Endothelial cell (in vitro differentiated cells): Measurements from ENCODE around the gene L3MBTL1. TPM values are rescaled to one million over a fixed set of nuclear protein-coding genes. Genes with fewer than 3 reads are reported as not detected.

Experiments used
- DNase-seq: peaks from one replicate; pipeline ENCODE4 v3.0.0; 2021; ENCODE audit warnings: low spot score
- H3K27ac Mint-ChIP-seq: one replicate; pipeline ENCODE4 v1.8.0; 2021; ENCODE audit warnings: mixed read lengths, inconsistent platforms; ENCODE audit not compliant: unreplicated experiment
- H3K27me3 Mint-ChIP-seq: one replicate; pipeline ENCODE4 v1.8.0; 2021; ENCODE audit warnings: mild to moderate bottlenecking, moderate library complexity, mixed read lengths, inconsistent platforms; ENCODE audit not compliant: unreplicated experiment
- H3K36me3 Mint-ChIP-seq: one replicate; pipeline ENCODE4 v1.8.0; 2021; ENCODE audit warnings: mild to moderate bottlenecking, low read depth, mixed read lengths, inconsistent platforms; ENCODE audit not compliant: unreplicated experiment
- H3K4me1 Mint-ChIP-seq: one replicate; pipeline ENCODE4 v1.8.0; 2021; ENCODE audit warnings: mild to moderate bottlenecking, mixed read lengths, inconsistent platforms; ENCODE audit not compliant: unreplicated experiment
- H3K4me3 Mint-ChIP-seq: one replicate; pipeline ENCODE4 v1.8.0; 2021; ENCODE audit warnings: mild to moderate bottlenecking, mixed read lengths, inconsistent platforms; ENCODE audit not compliant: unreplicated experiment
- H3K9me3 Mint-ChIP-seq: one replicate; pipeline ENCODE4 v1.8.0; 2021; ENCODE audit warnings: mixed read lengths, inconsistent platforms; ENCODE audit not compliant: unreplicated experiment
- CTCF ChIP-seq: fragments of 200-600 bp; sonication (generic); IDR thresholded peaks from one replicate; pipeline ENCODE4 v1.5.0; 2021; ENCODE audit warnings: antibody characterized with exemption; ENCODE audit not compliant: unreplicated experiment
- total RNA-seq: library from RNA; stranded (reverse); fragmentation: NEBNext Ultra II Directional; extraction: Animal tissue kit (Norgen Biotek cat#: 25700); gene quantifications from one replicate; pipeline ENCODE4 v1.2.1, GENCODE V29; 2021; ENCODE audit not compliant: unreplicated experiment

L3MBTL1 gene
- total RNA-seq, 1 donor from 2014 or later: 19.8 TPM

DNA sequence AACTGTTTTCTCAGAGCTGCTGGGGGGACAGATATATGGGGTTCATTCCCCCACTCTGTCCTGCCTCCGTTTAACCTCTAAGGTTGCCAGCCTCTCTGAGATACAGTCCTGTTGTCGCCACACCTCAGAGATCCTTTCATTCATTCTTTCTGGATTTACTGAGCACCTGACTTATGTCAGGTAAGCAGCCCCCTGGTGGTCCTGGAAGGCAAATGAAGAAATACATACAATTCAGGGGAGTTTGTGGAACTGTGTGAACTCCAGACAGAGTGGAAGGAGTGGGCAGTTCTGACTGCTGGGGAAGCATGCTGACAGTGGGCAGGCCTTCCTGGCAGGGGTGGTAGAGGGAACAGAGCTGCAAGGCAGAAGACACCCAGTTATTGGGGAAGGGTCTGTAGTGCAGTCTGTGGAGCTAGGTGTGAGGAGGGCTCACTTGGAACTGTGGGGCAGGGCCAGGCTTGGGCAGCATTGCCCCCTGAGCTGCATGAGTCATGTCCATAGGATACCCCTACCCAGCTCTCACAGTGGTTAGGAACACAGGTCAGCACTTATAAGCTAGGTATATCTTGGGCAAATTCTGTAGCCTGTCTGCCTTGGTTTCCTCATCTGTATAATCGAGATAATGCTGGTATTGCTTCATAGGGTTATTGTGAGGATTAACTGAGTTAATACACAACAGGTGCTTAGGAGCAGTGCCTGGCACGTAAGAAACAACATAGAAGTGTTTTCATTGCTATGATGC is 38.5 kb downstream of the L3MBTL1 start:
- Mint-ChIP-seq H3K4me3 (peak overlapping the region; percentile 2), H3K9me3 (peaks cover 7% of the 10 kb centered on the region), H3K36me3 (peaks cover 29% of the 10 kb centered on the region), H3K27me3 (peaks cover 8% of the 10 kb centered on the region), H3K27ac (no peak overlapping the region), H3K4me1 (peaks cover 6% of the 10 kb centered on the region)
- TF ChIP-seq CTCF: no peak
- DNase-seq: no peak

GRCh38 chr20:43548273-43548880 is 40.9 kb downstream of the L3MBTL1 start:
- Mint-ChIP-seq H3K4me3 (peak overlapping the region; percentile 18), H3K36me3 (peaks cover 29% of the 10 kb centered on the region), H3K9me3 (peaks cover 7% of the 10 kb centered on the region), H3K27ac (no peak overlapping the region), H3K27me3 (peaks cover 8% of the 10 kb centered on the region), H3K4me1 (peaks cover 12% of the 10 kb centered on the region)
- no peak for DNase-seq
- no peak for TF ChIP-seq CTCF

GRCh38 chr20:43549416-43550065 is 42.0 kb downstream of the L3MBTL1 start:
- Mint-ChIP-seq H3K9me3 (peaks cover 7% of the 10 kb centered on the region), H3K4me1 (peaks cover 6% of the 10 kb centered on the region), H3K27me3 (peaks cover 8% of the 10 kb centered on the region), H3K36me3 (peaks cover 29% of the 10 kb centered on the region), H3K4me3 (no peak overlapping the region), H3K27ac (no peak overlapping the region)
- TF ChIP-seq CTCF: no peak
- DNase-seq: no peak

DNA sequence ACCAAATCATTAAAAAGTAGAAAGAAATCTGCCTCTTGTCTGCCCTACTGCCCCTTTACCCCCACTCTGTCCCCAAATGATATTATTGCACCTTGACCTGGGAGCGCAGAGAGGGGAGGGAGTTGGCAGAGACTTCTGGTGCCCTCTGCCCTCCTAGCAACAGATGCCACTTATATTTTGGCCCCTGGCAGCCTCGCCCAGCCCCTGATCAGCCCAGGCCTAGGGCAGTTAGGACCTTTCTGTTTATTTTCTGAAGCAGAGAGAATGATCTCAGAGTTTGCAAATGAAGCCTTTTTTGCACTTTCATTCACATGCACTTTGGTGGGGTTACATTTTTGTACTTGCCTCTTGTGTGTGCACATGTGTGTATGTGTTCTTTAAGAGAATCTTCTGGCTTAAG is 43.0 kb downstream of the L3MBTL1 start:
- H3K4me1 Mint-ChIP-seq: peaks cover 6% of the 10 kb centered on the region
- H3K4me3 Mint-ChIP-seq: no peak overlapping the region
- H3K27ac Mint-ChIP-seq: no peak overlapping the region
- no peak for DNase-seq
- H3K9me3 Mint-ChIP-seq: peaks cover 7% of the 10 kb centered on the region
- H3K36me3 Mint-ChIP-seq: peaks cover 29% of the 10 kb centered on the region
- TF ChIP-seq CTCF: no peak
- H3K27me3 Mint-ChIP-seq: peaks cover 4% of the 10 kb centered on the region

DNA sequence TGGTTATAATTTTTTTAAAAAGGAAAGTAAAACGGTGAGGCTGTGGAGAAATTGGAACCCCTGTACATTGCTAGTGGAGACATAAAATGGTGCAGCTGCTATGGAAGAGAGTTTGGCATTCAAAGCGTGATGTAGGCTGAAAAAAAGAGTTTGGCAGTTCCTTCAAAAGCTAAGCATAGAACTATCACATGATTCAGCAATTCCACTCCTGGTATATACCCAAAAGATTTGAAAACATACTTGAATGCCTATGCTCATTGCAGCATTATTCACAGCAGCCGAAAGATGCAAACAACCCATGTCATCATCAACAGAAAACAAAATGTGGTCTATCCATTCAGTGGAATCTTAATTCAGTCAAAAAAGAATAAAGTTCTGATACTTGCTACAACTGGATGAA is 46.9 kb downstream of the L3MBTL1 start:
- no peak overlapping the region for H3K27ac Mint-ChIP-seq
- no peak for TF ChIP-seq CTCF

More for the DNA sequence above, 46.9 kb downstream of the L3MBTL1 start:
- no peaks in the 10 kb centered on the region for H3K9me3 Mint-ChIP-seq
- H3K27me3 Mint-ChIP-seq: no peaks in the 10 kb centered on the region
- no peak for DNase-seq
- H3K36me3 Mint-ChIP-seq: no peaks in the 10 kb centered on the region
- peaks cover 29% of the 10 kb centered on the region for H3K4me1 Mint-ChIP-seq
- no peak overlapping the region for H3K4me3 Mint-ChIP-seq
